Uterus (tissue), 2 donors: ENCODE data around the gene ERP29.
"Not testable (repeated sequence)": the region's sequence is repeated elsewhere in the genome, so short reads cannot be mapped to it uniquely, and the experiment has no call there.

ENCODE experiments used
- POLR2A ChIP-seq, 2 donors: fragments of 450-650 bp; IDR thresholded peaks; one replicate each; pipeline ENCODE4 v1.6.1; 2016; ENCODE audit warnings: antibody characterized with exemption in 2 of 2, mild to moderate bottlenecking in 1 of 2, moderate library complexity in 1 of 2
- TF ChIP-seq, protein P1 (sequence below), 4 experiments: fragments of 200-600 bp in 2 of 4; fragments of 450-650 bp in 2 of 4; sonication (generic) in 2 of 4; IDR thresholded peaks; one replicate each; pipeline ENCODE4 v1.5.1; 2016 to 2019; ENCODE audit warnings: antibody characterized with exemption in 4 of 4, mild to moderate bottlenecking in 2 of 4, moderate library complexity in 1 of 4

GRCh38 chr12:112009596-112009995 is 3.6 kb upstream of the ERP29 start:
- TF ChIP-seq, protein P1, sequence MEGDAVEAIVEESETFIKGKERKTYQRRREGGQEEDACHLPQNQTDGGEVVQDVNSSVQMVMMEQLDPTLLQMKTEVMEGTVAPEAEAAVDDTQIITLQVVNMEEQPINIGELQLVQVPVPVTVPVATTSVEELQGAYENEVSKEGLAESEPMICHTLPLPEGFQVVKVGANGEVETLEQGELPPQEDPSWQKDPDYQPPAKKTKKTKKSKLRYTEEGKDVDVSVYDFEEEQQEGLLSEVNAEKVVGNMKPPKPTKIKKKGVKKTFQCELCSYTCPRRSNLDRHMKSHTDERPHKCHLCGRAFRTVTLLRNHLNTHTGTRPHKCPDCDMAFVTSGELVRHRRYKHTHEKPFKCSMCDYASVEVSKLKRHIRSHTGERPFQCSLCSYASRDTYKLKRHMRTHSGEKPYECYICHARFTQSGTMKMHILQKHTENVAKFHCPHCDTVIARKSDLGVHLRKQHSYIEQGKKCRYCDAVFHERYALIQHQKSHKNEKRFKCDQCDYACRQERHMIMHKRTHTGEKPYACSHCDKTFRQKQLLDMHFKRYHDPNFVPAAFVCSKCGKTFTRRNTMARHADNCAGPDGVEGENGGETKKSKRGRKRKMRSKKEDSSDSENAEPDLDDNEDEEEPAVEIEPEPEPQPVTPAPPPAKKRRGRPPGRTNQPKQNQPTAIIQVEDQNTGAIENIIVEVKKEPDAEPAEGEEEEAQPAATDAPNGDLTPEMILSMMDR (IDR thresholded peaks at IDR 0.05) = not testable (repeated sequence)
- not testable (repeated sequence) for TF ChIP-seq POLR2A (IDR thresholded peaks at IDR 0.05)
